K562 (cell line): Measurements from ENCODE around the gene CCDC85C. TPM values are rescaled to one million over a fixed set of nuclear protein-coding genes. Genes with fewer than 3 reads are reported as not detected.

Source experiments
- ATF7 ChIP-seq: fragments of 450-650 bp; IDR thresholded peaks from 2 replicates; pipeline ENCODE4 v1.7.1; 2014; ENCODE audit warnings: mild to moderate bottlenecking, moderate library complexity
- E4F1 ChIP-seq: fragments of 250-450 bp; sonication (Bioruptor Pico); IDR thresholded peaks from 2 replicates; pipeline ENCODE4 v1.5.0; 2021; ENCODE audit warnings: mild to moderate bottlenecking, borderline replicate concordance
- ETV1 ChIP-seq: fragments of 450-650 bp; conservative IDR thresholded peaks from 2 replicates; pipeline ENCODE4 v1.6.1; 2016; ENCODE audit warnings: missing genetic modification characterization, control low read depth, low read depth, missing compliant biosample characterization
- FOSL1 ChIP-seq: fragments of 200-800 bp; sonication (Bioruptor generic); conservative IDR thresholded peaks from 2 replicates; pipeline ENCODE4 v1.6.1; 2016; ENCODE audit warnings: missing genetic modification characterization, missing compliant biosample characterization
- FOXA1 ChIP-seq: fragments of 450-650 bp; IDR thresholded peaks from 2 replicates; pipeline ENCODE4 v1.6.1; 2016; ENCODE audit warnings: mild to moderate bottlenecking, borderline replicate concordance
- JUND ChIP-seq, 2 experiments: IDR thresholded peaks; 2 replicates in 1 of 2; 3 replicates in 1 of 2; pipeline ENCODE4 v1.6.1; 2011; ENCODE audit warnings: borderline replicate concordance in 2 of 2, low read depth in 2 of 2, low read length in 2 of 2, improper control_type of control experiment in 1 of 2, missing biosample characterization in 1 of 2, missing genetic modification characterization in 1 of 2, missing genetic modification reagents in 1 of 2
- KDM5B ChIP-seq: fragments of 200-600 bp; sonication (generic); IDR thresholded peaks from 2 replicates; pipeline ENCODE4 v1.6.1; 2012; ENCODE audit warnings: low read depth, mild to moderate bottlenecking, moderate library complexity, low read length, control low read depth, inconsistent platforms; ENCODE audit not compliant: insufficient replicate concordance
- PML ChIP-seq: IDR thresholded peaks from 2 replicates; pipeline ENCODE4 v1.6.1; 2012; ENCODE audit warnings: low read length, inconsistent platforms
- RBM22 ChIP-seq: fragments of 200-400 bp; formaldehyde crosslinking; IDR thresholded peaks from 2 replicates; pipeline ENCODE4 v1.6.1; 2018; ENCODE audit warnings: low read length, low read depth; ENCODE audit not compliant: poor library complexity, severe bottlenecking
- RBM39 ChIP-seq: fragments of 200-400 bp; formaldehyde crosslinking; optimal IDR thresholded peaks from 2 replicates; pipeline ENCODE3; 2018; ENCODE audit warnings: low read depth, low read length
- SFPQ ChIP-seq: fragments of 200-400 bp; formaldehyde crosslinking; IDR thresholded peaks from 2 replicates; pipeline ENCODE4 v1.6.1; 2017; ENCODE audit warnings: mild to moderate bottlenecking, low read depth, low read length, moderate library complexity
- SRSF7 ChIP-seq: fragments of 200-400 bp; formaldehyde crosslinking; optimal IDR thresholded peaks from 2 replicates; pipeline ENCODE3; 2017; ENCODE audit warnings: mild to moderate bottlenecking, low read depth, low read length
- TBP ChIP-seq: optimal IDR thresholded peaks from 2 replicates; pipeline ENCODE3; 2011; ENCODE audit warnings: low read depth, low read length, improper control_type of control experiment
- ZBED1 ChIP-seq: IDR thresholded peaks from 2 replicates; pipeline ENCODE4 v1.6.1; 2014
- ZKSCAN1 ChIP-seq: fragments of 150-350 bp; IDR thresholded peaks from 2 replicates; pipeline ENCODE4 v1.6.1; 2016; ENCODE audit warnings: low read depth, low read length
- ZNF24 ChIP-seq: fragments of 450-650 bp; IDR thresholded peaks from 2 replicates; pipeline ENCODE4 v1.6.1; 2016
- ZNF79 ChIP-seq: fragments of 250-450 bp; sonication (Bioruptor Pico); IDR thresholded peaks from 2 replicates; pipeline ENCODE4 v1.4.0; 2020; ENCODE audit warnings: low read depth, mild to moderate bottlenecking, moderate library complexity
- polyA plus RNA-seq, 8 experiments: library from polyadenylated mRNA; depleted of rRNA in 4 of 8; stranded (reverse) in 5 of 8; unstranded in 3 of 8; fragments of >200 nt; fragmentation: Nextera tagmentation in 2 of 8; fragmentation: Illumina TruSeq in 1 of 8; extraction: Ambion mirVana in 2 of 8; extraction: Trizol in 1 of 8; gene quantifications; 2 replicates each; pipeline versions ENCODE4 v1.2.1 to v1.2.3, GENCODE V29; 2011 to 2014; ENCODE audit warnings: inconsistent platforms in 1 of 8, missing spikeins in 1 of 8
- total RNA-seq, 7 experiments: library from RNA; depleted of rRNA in 6 of 7; stranded (reverse); fragments of >200 nt in 6 of 7; fragmentation: Illumina TruSeq in 2 of 7; extraction: Trizol in 2 of 7; gene quantifications; 2 replicates each; pipeline versions ENCODE4 v1.2.1 to v1.2.3, GENCODE V29; 2011 to 2021; ENCODE audit warnings: low replicate concordance in 1 of 7
- TF ChIP-seq, protein P1 (sequence below): sonication (generic); formaldehyde crosslinking; IDR thresholded peaks from 2 replicates; pipeline ENCODE4 v1.9.0; 2022; ENCODE audit warnings: mild to moderate bottlenecking, missing genetic modification reagents
- TF ChIP-seq, protein P2 (sequence below): fragments of 250-450 bp; sonication (Bioruptor Pico); IDR thresholded peaks from 2 replicates; pipeline ENCODE4 v1.5.0; 2020; ENCODE audit warnings: mild to moderate bottlenecking, borderline replicate concordance

CCDC85C gene
- total and polyA plus RNA-seq, 9 of the 15 experiments (the other 6 are each of a cell fraction or from before 2014, with no cell fraction given), result 0.18 to 22.0 (median 6.3) TPM

GRCh38 chr14:99480917-99481744, 122.9 kb downstream of the CCDC85C start, which contains the start of gene CCNK (continued):
- TF ChIP-seq ZKSCAN1 (no peak), TBP (peak; percentile 94), ZBED1 (no peak), ZNF79 (no peak), JUND (IDR thresholded peaks at IDR 0.05; ENCODE audit: borderline replicate concordance, low read depth, low read length) (peak; percentile 18; the same call in 1 of the 2 replicates), JUND (tag; IDR thresholded peaks at IDR 0.05; ENCODE audit: borderline replicate concordance, low read depth, low read length) (no peak), RBM39 (no peak), ZNF24 (no peak), PML (peak; percentile 77), KDM5B (peak; percentile 85), ATF7 (peak; percentile 86), ETV1 (tag) (peak; percentile 30; the same call in 1 of the 2 replicates), E4F1 (CRISPR knock-in tag) (no peak), FOSL1 (tag) (no peak), SFPQ (no peak), SRSF7 (no peak), FOXA1 (no peak), RBM22 (no peak)
- TF ChIP-seq, protein P1, sequence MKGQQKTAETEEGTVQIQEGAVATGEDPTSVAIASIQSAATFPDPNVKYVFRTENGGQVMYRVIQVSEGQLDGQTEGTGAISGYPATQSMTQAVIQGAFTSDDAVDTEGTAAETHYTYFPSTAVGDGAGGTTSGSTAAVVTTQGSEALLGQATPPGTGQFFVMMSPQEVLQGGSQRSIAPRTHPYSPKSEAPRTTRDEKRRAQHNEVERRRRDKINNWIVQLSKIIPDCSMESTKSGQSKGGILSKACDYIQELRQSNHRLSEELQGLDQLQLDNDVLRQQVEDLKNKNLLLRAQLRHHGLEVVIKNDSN (CRISPR knock-in tag), result no peak
- TF ChIP-seq, protein P2, sequence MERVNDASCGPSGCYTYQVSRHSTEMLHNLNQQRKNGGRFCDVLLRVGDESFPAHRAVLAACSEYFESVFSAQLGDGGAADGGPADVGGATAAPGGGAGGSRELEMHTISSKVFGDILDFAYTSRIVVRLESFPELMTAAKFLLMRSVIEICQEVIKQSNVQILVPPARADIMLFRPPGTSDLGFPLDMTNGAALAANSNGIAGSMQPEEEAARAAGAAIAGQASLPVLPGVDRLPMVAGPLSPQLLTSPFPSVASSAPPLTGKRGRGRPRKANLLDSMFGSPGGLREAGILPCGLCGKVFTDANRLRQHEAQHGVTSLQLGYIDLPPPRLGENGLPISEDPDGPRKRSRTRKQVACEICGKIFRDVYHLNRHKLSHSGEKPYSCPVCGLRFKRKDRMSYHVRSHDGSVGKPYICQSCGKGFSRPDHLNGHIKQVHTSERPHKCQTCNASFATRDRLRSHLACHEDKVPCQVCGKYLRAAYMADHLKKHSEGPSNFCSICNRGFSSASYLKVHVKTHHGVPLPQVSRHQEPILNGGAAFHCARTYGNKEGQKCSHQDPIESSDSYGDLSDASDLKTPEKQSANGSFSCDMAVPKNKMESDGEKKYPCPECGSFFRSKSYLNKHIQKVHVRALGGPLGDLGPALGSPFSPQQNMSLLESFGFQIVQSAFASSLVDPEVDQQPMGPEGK (CRISPR knock-in tag), result no peak
